K562 (cell line): ENCODE data around the gene CCDC85B. TPM values are rescaled to one million over a fixed set of nuclear protein-coding genes. Genes with fewer than 3 reads are reported as not detected.

Source experiments
- ATF1 ChIP-seq, 2 experiments: fragments of 450-650 bp in 1 of 2; IDR thresholded peaks; 2 replicates each; pipeline ENCODE4 v1.6.1; 2016; ENCODE audit warnings: missing compliant biosample characterization in 1 of 2, missing genetic modification characterization in 1 of 2
- ATF7 ChIP-seq: fragments of 450-650 bp; IDR thresholded peaks from 2 replicates; pipeline ENCODE4 v1.7.1; 2014; ENCODE audit warnings: mild to moderate bottlenecking, moderate library complexity
- DMBX1 ChIP-seq: fragments of 250-450 bp; sonication (Bioruptor Pico); IDR thresholded peaks from 2 replicates; pipeline ENCODE4 v1.8.0; 2022; ENCODE audit warnings: inconsistent platforms, mild to moderate bottlenecking, moderate library complexity, borderline replicate concordance
- FOXA1 ChIP-seq: fragments of 450-650 bp; IDR thresholded peaks from 2 replicates; pipeline ENCODE4 v1.6.1; 2016; ENCODE audit warnings: mild to moderate bottlenecking, borderline replicate concordance
- FUS ChIP-seq: fragments of 200-400 bp; formaldehyde crosslinking; optimal IDR thresholded peaks from 2 replicates; pipeline ENCODE3; 2017; ENCODE audit warnings: low read depth, low read length
- HNRNPL ChIP-seq: fragments of 200-400 bp; formaldehyde crosslinking; IDR thresholded peaks from 2 replicates; pipeline ENCODE4 v1.6.1; 2017; ENCODE audit warnings: low read depth, mild to moderate bottlenecking, low read length
- POLR2H ChIP-seq: IDR thresholded peaks from 2 replicates; pipeline ENCODE4 v1.6.1; 2016; ENCODE audit warnings: missing genetic modification characterization, low read depth, mild to moderate bottlenecking, control low read depth, missing compliant biosample characterization, moderate library complexity
- RBM22 ChIP-seq: fragments of 200-400 bp; formaldehyde crosslinking; IDR thresholded peaks from 2 replicates; pipeline ENCODE4 v1.6.1; 2018; ENCODE audit warnings: low read length, low read depth; ENCODE audit not compliant: poor library complexity, severe bottlenecking
- SP1 ChIP-seq: sonication (generic); formaldehyde crosslinking; IDR thresholded peaks from 2 replicates; pipeline ENCODE4 v1.8.1; 2022; ENCODE audit warnings: mild to moderate bottlenecking, missing genetic modification reagents
- SRSF7 ChIP-seq: fragments of 200-400 bp; formaldehyde crosslinking; optimal IDR thresholded peaks from 2 replicates; pipeline ENCODE3; 2017; ENCODE audit warnings: mild to moderate bottlenecking, low read depth, low read length
- ZC3H4 ChIP-seq: sonication (generic); formaldehyde crosslinking; IDR thresholded peaks from 2 replicates; pipeline ENCODE4 v1.9.0; 2021; ENCODE audit warnings: missing genetic modification reagents, borderline replicate concordance
- ZNF23 ChIP-seq: fragments of 250-450 bp; sonication (Bioruptor Pico); IDR thresholded peaks from 2 replicates; pipeline ENCODE4 v1.4.0; 2020; ENCODE audit warnings: mild to moderate bottlenecking
- ZNF561 ChIP-seq: fragments of 450-650 bp; formaldehyde crosslinking; conservative IDR thresholded peaks from 2 replicates; pipeline ENCODE4 v1.4.0; 2020; ENCODE audit warnings: mild to moderate bottlenecking, moderate library complexity
- ZNF76 ChIP-seq: fragments of 250-450 bp; sonication (Bioruptor Pico); IDR thresholded peaks from 2 replicates; pipeline ENCODE4 v1.4.0; 2020; ENCODE audit warnings: mild to moderate bottlenecking, moderate library complexity, borderline replicate concordance
- polyA plus RNA-seq, 8 experiments: library from polyadenylated mRNA; depleted of rRNA in 4 of 8; stranded (reverse) in 5 of 8; unstranded in 3 of 8; fragments of >200 nt; fragmentation: Nextera tagmentation in 2 of 8; fragmentation: Illumina TruSeq in 1 of 8; extraction: Ambion mirVana in 2 of 8; extraction: Trizol in 1 of 8; gene quantifications; 2 replicates each; pipeline versions ENCODE4 v1.2.1 to v1.2.3, GENCODE V29; 2011 to 2014; ENCODE audit warnings: inconsistent platforms in 1 of 8, missing spikeins in 1 of 8
- total RNA-seq, 7 experiments: library from RNA; depleted of rRNA in 6 of 7; stranded (reverse); fragments of >200 nt in 6 of 7; fragmentation: Illumina TruSeq in 2 of 7; extraction: Trizol in 2 of 7; gene quantifications; 2 replicates each; pipeline versions ENCODE4 v1.2.1 to v1.2.3, GENCODE V29; 2011 to 2021; ENCODE audit warnings: low replicate concordance in 1 of 7
- TF ChIP-seq, protein P1 (sequence below): sonication (generic); formaldehyde crosslinking; IDR thresholded peaks from 2 replicates; pipeline ENCODE4 v1.8.0; 2022; ENCODE audit warnings: mild to moderate bottlenecking, missing genetic modification reagents
- TF ChIP-seq, protein P2 (sequence below): fragments of 250-450 bp; sonication (Bioruptor Pico); IDR thresholded peaks from 2 replicates; pipeline ENCODE4 v1.5.0; 2021
- TF ChIP-seq, protein P3 (sequence below): conservative IDR thresholded peaks from 2 replicates; pipeline ENCODE4 v1.6.1; 2011; ENCODE audit warnings: low read depth, mild to moderate bottlenecking, low read length; ENCODE audit not compliant: control insufficient read depth

Gene CCDC85B
- total and polyA plus RNA-seq, 9 of the 15 experiments (the other 6 are each of a cell fraction or from before 2014, with no cell fraction given): 0.14 to 138 (median 6.2) TPM

DNA sequence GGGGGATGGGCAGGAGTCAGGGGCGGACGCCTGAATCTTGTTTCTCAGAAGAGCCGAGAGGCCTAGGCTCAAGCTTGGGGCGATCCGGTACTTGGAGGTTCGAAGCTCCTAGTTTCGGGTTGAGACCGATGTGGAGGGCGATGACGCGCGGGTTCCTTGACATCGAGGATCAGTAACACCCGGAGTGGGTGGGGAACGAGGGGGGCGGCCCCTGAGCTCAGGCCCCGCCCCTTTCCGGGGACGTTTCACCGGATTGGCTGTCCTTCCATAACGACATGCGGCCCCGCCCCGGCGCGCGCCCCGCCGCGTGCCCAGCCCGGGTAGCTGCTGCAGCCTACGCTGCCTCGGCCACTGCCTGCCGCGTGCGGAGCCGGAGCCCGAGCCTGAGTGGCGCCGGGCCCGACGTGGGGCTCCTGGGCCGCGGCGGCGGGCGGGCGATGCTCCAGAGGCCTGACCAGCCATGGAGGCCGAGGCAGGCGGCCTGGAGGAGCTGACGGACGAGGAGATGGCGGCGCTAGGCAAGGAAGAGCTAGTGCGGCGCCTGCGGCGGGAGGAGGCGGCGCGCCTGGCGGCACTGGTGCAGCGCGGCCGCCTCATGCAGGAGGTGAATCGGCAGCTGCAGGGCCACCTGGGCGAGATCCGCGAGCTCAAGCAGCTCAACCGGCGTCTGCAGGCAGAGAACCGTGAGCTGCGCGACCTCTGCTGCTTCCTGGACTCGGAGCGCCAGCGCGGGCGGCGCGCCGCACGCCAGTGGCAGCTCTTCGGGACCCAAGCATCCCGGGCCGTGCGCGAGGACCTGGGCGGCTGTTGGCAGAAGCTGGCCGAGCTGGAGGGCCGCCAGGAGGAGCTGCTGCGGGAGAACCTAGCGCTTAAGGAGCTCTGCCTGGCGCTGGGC, at the start of gene CCDC85B (continued):
- TF ChIP-seq, protein P1, sequence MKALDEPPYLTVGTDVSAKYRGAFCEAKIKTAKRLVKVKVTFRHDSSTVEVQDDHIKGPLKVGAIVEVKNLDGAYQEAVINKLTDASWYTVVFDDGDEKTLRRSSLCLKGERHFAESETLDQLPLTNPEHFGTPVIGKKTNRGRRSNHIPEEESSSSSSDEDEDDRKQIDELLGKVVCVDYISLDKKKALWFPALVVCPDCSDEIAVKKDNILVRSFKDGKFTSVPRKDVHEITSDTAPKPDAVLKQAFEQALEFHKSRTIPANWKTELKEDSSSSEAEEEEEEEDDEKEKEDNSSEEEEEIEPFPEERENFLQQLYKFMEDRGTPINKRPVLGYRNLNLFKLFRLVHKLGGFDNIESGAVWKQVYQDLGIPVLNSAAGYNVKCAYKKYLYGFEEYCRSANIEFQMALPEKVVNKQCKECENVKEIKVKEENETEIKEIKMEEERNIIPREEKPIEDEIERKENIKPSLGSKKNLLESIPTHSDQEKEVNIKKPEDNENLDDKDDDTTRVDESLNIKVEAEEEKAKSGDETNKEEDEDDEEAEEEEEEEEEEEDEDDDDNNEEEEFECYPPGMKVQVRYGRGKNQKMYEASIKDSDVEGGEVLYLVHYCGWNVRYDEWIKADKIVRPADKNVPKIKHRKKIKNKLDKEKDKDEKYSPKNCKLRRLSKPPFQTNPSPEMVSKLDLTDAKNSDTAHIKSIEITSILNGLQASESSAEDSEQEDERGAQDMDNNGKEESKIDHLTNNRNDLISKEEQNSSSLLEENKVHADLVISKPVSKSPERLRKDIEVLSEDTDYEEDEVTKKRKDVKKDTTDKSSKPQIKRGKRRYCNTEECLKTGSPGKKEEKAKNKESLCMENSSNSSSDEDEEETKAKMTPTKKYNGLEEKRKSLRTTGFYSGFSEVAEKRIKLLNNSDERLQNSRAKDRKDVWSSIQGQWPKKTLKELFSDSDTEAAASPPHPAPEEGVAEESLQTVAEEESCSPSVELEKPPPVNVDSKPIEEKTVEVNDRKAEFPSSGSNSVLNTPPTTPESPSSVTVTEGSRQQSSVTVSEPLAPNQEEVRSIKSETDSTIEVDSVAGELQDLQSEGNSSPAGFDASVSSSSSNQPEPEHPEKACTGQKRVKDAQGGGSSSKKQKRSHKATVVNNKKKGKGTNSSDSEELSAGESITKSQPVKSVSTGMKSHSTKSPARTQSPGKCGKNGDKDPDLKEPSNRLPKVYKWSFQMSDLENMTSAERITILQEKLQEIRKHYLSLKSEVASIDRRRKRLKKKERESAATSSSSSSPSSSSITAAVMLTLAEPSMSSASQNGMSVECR (CRISPR knock-in tag): peak; percentile 44; the same call in 1 of the 2 replicates
- TF ChIP-seq FOXA1 (no peak), ZNF561 (CRISPR knock-in tag) (no peak), ZNF76 (peak; percentile 84; the same call in 1 of the 2 replicates), ZNF23 (CRISPR knock-in tag) (no peak), HNRNPL (peak; percentile 89), ATF7 (peak; percentile 76), DMBX1 (CRISPR knock-in tag) (peak; percentile 63; the same call in 1 of the 2 replicates), POLR2H (tag) (peak; percentile 71), ATF1 (CRISPR knock-in tag; IDR thresholded peaks at IDR 0.05) (no peak), ATF1 (tag; IDR thresholded peaks at IDR 0.05) (peak; percentile 85), RBM22 (peak; percentile 86), SRSF7 (peak; percentile 22), SP1 (CRISPR knock-in tag) (peak; percentile 87), FUS (peak; percentile 85), ZC3H4 (peak; percentile 85; the same call in 1 of the 2 replicates)
- TF ChIP-seq, protein P2, sequence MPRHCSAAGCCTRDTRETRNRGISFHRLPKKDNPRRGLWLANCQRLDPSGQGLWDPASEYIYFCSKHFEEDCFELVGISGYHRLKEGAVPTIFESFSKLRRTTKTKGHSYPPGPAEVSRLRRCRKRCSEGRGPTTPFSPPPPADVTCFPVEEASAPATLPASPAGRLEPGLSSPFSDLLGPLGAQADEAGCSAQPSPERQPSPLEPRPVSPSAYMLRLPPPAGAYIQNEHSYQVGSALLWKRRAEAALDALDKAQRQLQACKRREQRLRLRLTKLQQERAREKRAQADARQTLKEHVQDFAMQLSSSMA (CRISPR knock-in tag): 0 out of 2 replicates have a peak, but pooled peaks have one; percentile 30
- TF ChIP-seq, protein P3, sequence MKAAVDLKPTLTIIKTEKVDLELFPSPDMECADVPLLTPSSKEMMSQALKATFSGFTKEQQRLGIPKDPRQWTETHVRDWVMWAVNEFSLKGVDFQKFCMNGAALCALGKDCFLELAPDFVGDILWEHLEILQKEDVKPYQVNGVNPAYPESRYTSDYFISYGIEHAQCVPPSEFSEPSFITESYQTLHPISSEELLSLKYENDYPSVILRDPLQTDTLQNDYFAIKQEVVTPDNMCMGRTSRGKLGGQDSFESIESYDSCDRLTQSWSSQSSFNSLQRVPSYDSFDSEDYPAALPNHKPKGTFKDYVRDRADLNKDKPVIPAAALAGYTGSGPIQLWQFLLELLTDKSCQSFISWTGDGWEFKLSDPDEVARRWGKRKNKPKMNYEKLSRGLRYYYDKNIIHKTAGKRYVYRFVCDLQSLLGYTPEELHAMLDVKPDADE: peak; percentile 38; the same call in 1 of the 2 replicates
